Measurements from ENCODE around the gene WFDC5.
A peak's percentile ranks its signal among the peaks of the same experiment; 100 is the strongest.

WFDC5 gene

GRCh38 chr20:45113865-45114264 is 1.1 kb downstream of the WFDC5 start:
- DNase-seq = no peak

GRCh38 chr20:45112754-45113153 is 2.2 kb downstream of the WFDC5 start:
- no peak for DNase-seq

- DNase-seq = peak in 1 of 2 experiments; percentile 38
Measured at GRCh38 chr20:45111799-45112471, 3.0 kb downstream of the WFDC5 start.

GRCh38 chr20:45111285-45111684 is 3.7 kb downstream of the WFDC5 start:
- no peak for DNase-seq

GRCh38 chr20:45110301-45110700 is 4.7 kb downstream of the WFDC5 start:
- no peak for DNase-seq

GRCh38 chr20:45109634-45110033 is 5.3 kb downstream of the WFDC5 start:
- DNase-seq = no peak

- DNase-seq = no peak
Measured at GRCh38 chr20:45105317-45105716, 9.7 kb downstream of the WFDC5 start.

- DNase-seq = no peak
Measured at GRCh38 chr20:45104786-45105185, 10.2 kb downstream of the WFDC5 start.

GRCh38 chr20:45103072-45103471 is 11.9 kb downstream of the WFDC5 start:
- no peak for DNase-seq

GRCh38 chr20:45101333-45101850 is 13.6 kb downstream of the WFDC5 start:
- no peak for DNase-seq

GRCh38 chr20:45100563-45101245 is 14.3 kb downstream of the WFDC5 start, which contains the start of gene KCNS1:
Gene KCNS1 (minus strand): TSS chr20:45101127. CDS start chr20:45099236, 1,891 bp downstream.
- DNase-seq = no peak

- peak; percentile 36 to 46 for DNase-seq
Measured at GRCh38 chr20:45098103-45098773, 16.7 kb downstream of the WFDC5 start.

- DNase-seq = peak; percentile 47 to 62
Measured at GRCh38 chr20:45097485-45098102, 17.4 kb downstream of the WFDC5 start.

GRCh38 chr20:45096781-45097180 is 18.2 kb downstream of the WFDC5 start:
- no peak for DNase-seq

GRCh38 chr20:45095805-45096238 is 19.2 kb downstream of the WFDC5 start:
- peak; percentile 61 to 70 for DNase-seq

- no peak for DNase-seq
Measured at GRCh38 chr20:45094864-45095574, 20.0 kb downstream of the WFDC5 start.

- no peak for DNase-seq
Measured at GRCh38 chr20:45094201-45094600, 20.8 kb downstream of the WFDC5 start.

GRCh38 chr20:45092898-45093297 is 22.1 kb downstream of the WFDC5 start:
- no peak for DNase-seq

GRCh38 chr20:45091366-45091765 is 23.6 kb downstream of the WFDC5 start:
- no peak for DNase-seq

- DNase-seq = no peak
Measured at GRCh38 chr20:45090481-45090880, 24.5 kb downstream of the WFDC5 start.

GRCh38 chr20:45088247-45088646 is 26.7 kb downstream of the WFDC5 start:
- DNase-seq = no peak

- DNase-seq = no peak
Measured at GRCh38 chr20:45087814-45088213, 27.2 kb downstream of the WFDC5 start.

Data from activated CD4-positive, alpha-beta T cell treated with anti-CD3 and anti-CD28 coated beads, Interleukin-2, amount 50 U/mL, for 48 hours (primary cell).